ENCODE measurements around the gene GALNT9.

- TF ChIP-seq EZH2phosphoT487 (IDR thresholded peaks at IDR 0.05; ENCODE audit: insufficient read depth, low read depth) (no peak), EZH2 (IDR thresholded peaks at IDR 0.05; ENCODE audit: insufficient read depth, poor library complexity, severe bottlenecking) (no peak)
Observed at GRCh38 chr12:132251741-132252490, 77.5 kb downstream of the GALNT9 start.
